ENCODE data around the gene RASIP1. TPM values are rescaled to one million over a fixed set of nuclear protein-coding genes. Genes with fewer than 3 reads are reported as not detected.

The RASIP1 gene
- polyA plus RNA-seq, 1 experiment = 0.32 TPM

DNA sequence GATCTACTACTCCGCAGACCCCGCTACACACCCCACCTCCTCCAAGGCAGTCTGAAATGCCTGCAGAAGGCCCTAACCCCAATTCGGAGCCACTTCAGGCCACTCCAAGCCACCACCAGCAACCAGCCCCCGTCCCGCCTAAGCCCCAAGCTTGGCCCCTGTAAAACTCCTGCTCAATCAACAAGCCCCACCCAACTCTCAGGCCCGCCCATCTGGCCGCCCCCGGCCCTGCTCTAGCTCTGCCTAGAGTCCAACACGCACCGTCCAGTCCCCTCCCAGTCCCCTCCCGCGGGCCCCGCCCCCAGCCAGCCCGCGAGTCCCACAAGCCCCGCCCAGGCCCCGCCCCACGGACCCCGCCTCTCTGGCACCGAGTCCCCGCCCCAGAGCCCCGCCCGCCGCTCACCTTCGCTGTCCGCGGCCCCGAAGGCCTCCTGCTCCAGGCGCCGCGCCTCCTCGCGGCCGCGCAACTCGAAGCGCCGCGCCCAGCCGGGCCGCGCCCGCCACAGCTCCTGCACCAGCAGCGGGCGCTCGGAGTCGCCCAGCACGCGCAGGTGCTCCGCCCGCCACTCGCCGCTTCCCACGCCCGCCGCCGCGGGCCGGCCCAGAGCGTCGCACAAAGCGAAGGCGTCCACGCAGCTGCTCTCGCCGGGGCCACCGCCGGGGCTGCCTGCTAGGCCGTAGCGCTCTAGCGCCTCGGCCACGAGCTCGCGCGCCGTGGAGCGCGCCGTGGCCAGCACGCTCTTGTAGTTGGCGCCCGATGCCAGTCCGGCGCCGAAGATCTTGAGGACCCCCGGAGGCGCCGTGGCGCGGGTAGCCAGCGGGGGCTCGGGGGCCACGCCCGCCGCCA, 1.6 kb downstream of the RASIP1 start:
- CTCF ChIA-PET = interaction anchor here (1.0 kb wide), 1 partner anchor 49 kb away, joined by 3 read pairs; no protein-coding TSS in a partner anchor
- Histone ChIP-seq H3K9me3 (ENCODE audit: control insufficient read depth, insufficient read depth, low read length) (peaks cover 12% of the 10 kb centered on the region), H3K27me3 (ENCODE audit: control insufficient read depth, insufficient read depth, low read length) (peaks cover 10% of the 10 kb centered on the region), H3K27ac (ENCODE audit: low read depth, low read length) (no peak overlapping the region), H3K4me3 (ENCODE audit: low read depth, low read length) (peak overlapping the region; percentile 42)
- no peak for DNase-seq (ENCODE audit: low read depth, low spot score)
- TF ChIP-seq, protein P1, sequence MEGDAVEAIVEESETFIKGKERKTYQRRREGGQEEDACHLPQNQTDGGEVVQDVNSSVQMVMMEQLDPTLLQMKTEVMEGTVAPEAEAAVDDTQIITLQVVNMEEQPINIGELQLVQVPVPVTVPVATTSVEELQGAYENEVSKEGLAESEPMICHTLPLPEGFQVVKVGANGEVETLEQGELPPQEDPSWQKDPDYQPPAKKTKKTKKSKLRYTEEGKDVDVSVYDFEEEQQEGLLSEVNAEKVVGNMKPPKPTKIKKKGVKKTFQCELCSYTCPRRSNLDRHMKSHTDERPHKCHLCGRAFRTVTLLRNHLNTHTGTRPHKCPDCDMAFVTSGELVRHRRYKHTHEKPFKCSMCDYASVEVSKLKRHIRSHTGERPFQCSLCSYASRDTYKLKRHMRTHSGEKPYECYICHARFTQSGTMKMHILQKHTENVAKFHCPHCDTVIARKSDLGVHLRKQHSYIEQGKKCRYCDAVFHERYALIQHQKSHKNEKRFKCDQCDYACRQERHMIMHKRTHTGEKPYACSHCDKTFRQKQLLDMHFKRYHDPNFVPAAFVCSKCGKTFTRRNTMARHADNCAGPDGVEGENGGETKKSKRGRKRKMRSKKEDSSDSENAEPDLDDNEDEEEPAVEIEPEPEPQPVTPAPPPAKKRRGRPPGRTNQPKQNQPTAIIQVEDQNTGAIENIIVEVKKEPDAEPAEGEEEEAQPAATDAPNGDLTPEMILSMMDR (IDR thresholded peaks at IDR 0.05; ENCODE audit: low read depth, low read length) = no peak
- POLR2A ChIA-PET = interaction anchor here (1.0 to 1.3 kb wide), 2 partner anchors 14 to 120 kb away, joined by 4 to 5 read pairs; partner anchors contain the start of genes RPL18 and SPHK2

DNA sequence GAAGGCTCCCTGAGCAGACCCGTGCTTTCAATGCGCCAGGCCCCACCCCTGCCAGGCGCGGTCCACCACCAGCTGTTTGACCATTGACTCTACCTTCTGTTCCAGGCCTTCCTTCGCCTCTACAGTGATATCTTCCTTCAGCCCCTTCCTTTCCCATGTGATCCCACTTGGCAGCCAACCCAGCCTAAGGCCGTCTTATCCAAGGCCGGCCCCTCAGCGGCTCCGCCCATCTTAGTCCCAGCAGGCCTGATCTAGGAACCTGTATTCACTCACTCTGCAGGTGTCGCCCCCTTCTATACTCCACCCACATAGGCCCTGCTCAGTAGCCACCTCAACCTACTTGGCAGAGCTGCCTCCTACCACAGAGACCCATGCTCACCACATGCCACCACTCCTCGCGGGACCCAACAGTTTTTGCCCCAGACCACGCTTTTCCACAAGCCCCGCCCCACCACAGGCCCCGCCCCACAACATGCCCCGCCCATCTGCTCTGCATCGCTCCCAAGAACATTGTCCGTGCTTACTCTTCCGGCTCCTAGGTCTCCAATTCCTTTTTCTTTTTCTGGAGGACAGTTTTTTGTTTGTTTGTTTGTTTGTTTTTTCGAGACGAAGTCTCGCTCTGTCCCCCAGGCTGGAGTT, 2.9 kb downstream of the RASIP1 start:
- Histone ChIP-seq H3K27me3 (ENCODE audit: control insufficient read depth, insufficient read depth, low read length) (peaks cover 17% of the 10 kb centered on the region), H3K4me3 (ENCODE audit: low read depth, low read length) (no peak overlapping the region), H3K9me3 (ENCODE audit: control insufficient read depth, insufficient read depth, low read length) (peaks cover 12% of the 10 kb centered on the region), H3K27ac (ENCODE audit: low read depth, low read length) (no peak overlapping the region)
- TF ChIP-seq, protein P1 (IDR thresholded peaks at IDR 0.05; ENCODE audit: low read depth, low read length) = no peak
- CTCF ChIA-PET = interaction anchor here (0.6 kb wide), 1 partner anchor 158 kb away, joined by 3 read pairs; no protein-coding TSS in a partner anchor
- DNase-seq (ENCODE audit: low read depth, low spot score) = no peak
- POLR2A ChIA-PET = no interaction called here

DNA sequence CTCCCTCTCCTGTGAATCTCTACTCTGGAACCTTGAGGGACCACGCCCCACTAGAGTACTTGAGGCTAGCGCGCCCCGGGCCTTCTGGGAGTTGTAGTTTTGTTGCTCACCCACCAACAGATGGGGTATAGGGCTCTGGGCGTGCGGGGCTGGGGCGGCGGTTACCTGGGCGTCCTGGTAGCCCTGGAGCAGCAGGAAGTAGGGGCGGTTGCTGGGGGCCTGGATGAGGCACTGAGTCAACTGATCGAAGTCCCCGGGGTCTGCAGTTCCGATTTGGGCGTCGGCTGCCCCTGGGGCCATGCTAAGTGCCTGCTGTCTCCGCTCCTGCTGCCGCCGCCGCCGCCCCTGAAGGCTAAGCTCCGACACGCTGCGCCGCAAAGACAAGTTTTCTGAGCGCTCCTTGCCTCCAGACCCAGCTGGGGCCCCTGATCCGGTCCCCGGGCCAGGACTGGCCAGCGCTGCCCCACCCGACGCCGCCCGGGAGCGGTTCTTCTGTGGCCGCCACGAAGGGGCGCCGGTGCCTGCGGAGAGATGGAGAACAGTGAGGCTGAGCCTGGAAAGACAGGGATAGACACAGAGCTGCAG, 5.3 kb downstream of the RASIP1 start:
- Histone ChIP-seq H3K9me3 (ENCODE audit: control insufficient read depth, insufficient read depth, low read length) (peaks cover 9% of the 10 kb centered on the region), H3K27me3 (ENCODE audit: control insufficient read depth, insufficient read depth, low read length) (peaks cover 22% of the 10 kb centered on the region), H3K27ac (ENCODE audit: low read depth, low read length) (no peak overlapping the region), H3K4me3 (ENCODE audit: low read depth, low read length) (no peak overlapping the region)
- TF ChIP-seq, protein P1 (IDR thresholded peaks at IDR 0.05; ENCODE audit: low read depth, low read length) = no peak
- CTCF ChIA-PET = interaction anchor here (0.7 kb wide), 1 partner anchor 59 kb away, joined by 4 read pairs; no protein-coding TSS in a partner anchor
- POLR2A ChIA-PET = no interaction called here
- DNase-seq (ENCODE audit: low read depth, low spot score) = no peak

DNA sequence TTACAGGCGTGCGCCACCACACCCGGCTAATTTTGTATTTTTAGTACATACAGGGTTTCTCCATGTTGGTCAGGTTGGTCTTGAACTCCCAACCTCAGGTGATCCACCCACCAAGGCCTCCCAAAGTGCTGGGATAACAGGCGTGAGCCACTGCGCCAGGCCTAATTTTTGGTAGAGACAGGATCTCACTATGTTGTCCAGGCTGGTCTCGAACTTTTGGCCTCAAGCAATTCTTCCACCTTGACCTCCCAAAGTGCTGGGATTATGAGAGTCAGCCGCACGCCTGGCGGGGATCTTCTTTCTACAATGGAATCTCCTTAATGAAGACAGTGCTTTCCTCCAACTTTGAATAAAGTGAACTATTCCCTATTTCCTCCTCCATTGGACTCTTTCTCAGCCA, 5.8 kb downstream of the RASIP1 start:
- CTCF ChIA-PET = interaction anchor here (0.7 kb wide), 1 partner anchor 59 kb away, joined by 4 read pairs; no protein-coding TSS in a partner anchor
- POLR2A ChIA-PET = no interaction called here

More for the DNA sequence above, 5.8 kb downstream of the RASIP1 start:
- H3K27ac ChIP-seq (ENCODE audit: low read depth, low read length) = no peak overlapping the region
- TF ChIP-seq, protein P1 (IDR thresholded peaks at IDR 0.05; ENCODE audit: low read depth, low read length) = no peak
- H3K27me3 ChIP-seq (ENCODE audit: control insufficient read depth, insufficient read depth, low read length) = peaks cover 17% of the 10 kb centered on the region
- DNase-seq (ENCODE audit: low read depth, low spot score) = no peak
- H3K9me3 ChIP-seq (ENCODE audit: control insufficient read depth, insufficient read depth, low read length) = peaks cover 9% of the 10 kb centered on the region
- no peak overlapping the region for H3K4me3 ChIP-seq (ENCODE audit: low read depth, low read length)

Data from AG04450 (cell line).